ENCODE data around the gene DUSP15. TPM values are rescaled to one million over a fixed set of nuclear protein-coding genes. Genes with fewer than 3 reads are reported as not detected.

DUSP15 gene
- total and polyA plus RNA-seq, 4 donors = 7.8 to 31.0 (median 20.4) TPM

- Histone ChIP-seq H3K9me3 (ENCODE audit: control insufficient read depth, insufficient read depth, low read length) (no peaks in the 10 kb centered on the region), H3K27ac (ENCODE audit: low read depth, low read length) (peak overlapping the region; percentile 58), H3K36me3 (ENCODE audit: control insufficient read depth, insufficient read depth, low read length) (no peaks in the 10 kb centered on the region), H3K4me1 (ENCODE audit: control insufficient read depth, insufficient read depth, low read length) (peaks cover 48% of the 10 kb centered on the region), H3K27me3 (ENCODE audit: control insufficient read depth, insufficient read depth, low read length) (no peaks in the 10 kb centered on the region), H3K4me3 (ENCODE audit: low read depth, low read length) (no peak overlapping the region)
- peak in 1 of 6 donors; percentile 56 for DNase-seq (ENCODE audit: low read depth in 4 of 6, low spot score in 6 of 6)
- 46% methylated on average over 9 of the region's 12 CpGs for WGBS (ENCODE audit: insufficient coverage)
Observed at GRCh38 chr20:31842471-31843157, 27.7 kb downstream of the DUSP15 start.

- 61% methylated on average over 6 of the region's 8 CpGs for WGBS (ENCODE audit: insufficient coverage)
- Histone ChIP-seq H3K27ac (ENCODE audit: low read depth, low read length) (peak overlapping the region; percentile 58), H3K36me3 (ENCODE audit: control insufficient read depth, insufficient read depth, low read length) (no peaks in the 10 kb centered on the region), H3K9me3 (ENCODE audit: control insufficient read depth, insufficient read depth, low read length) (no peaks in the 10 kb centered on the region), H3K4me1 (ENCODE audit: control insufficient read depth, insufficient read depth, low read length) (peaks cover 54% of the 10 kb centered on the region), H3K27me3 (ENCODE audit: control insufficient read depth, insufficient read depth, low read length) (no peaks in the 10 kb centered on the region), H3K4me3 (ENCODE audit: low read depth, low read length) (no peak overlapping the region)
- peak in 1 of 6 donors; percentile 39 for DNase-seq (ENCODE audit: low read depth in 4 of 6, low spot score in 6 of 6)
Observed at GRCh38 chr20:31841928-31842327, 28.4 kb downstream of the DUSP15 start.

GRCh38 chr20:31840906-31841816, 29.2 kb downstream of the DUSP15 start:
- peaks cover 62% of the 10 kb centered on the region for H3K4me1 ChIP-seq (ENCODE audit: control insufficient read depth, insufficient read depth, low read length)
- no peak overlapping the region for H3K4me3 ChIP-seq (ENCODE audit: low read depth, low read length)
- 64% methylated on average over 12 of the region's 15 CpGs for WGBS (ENCODE audit: insufficient coverage)
- no peak for DNase-seq (ENCODE audit: low read depth in 4 of 6, low spot score in 6 of 6)
- H3K27ac ChIP-seq (ENCODE audit: low read depth, low read length) = peak overlapping the region; percentile 58
- no peaks in the 10 kb centered on the region for H3K36me3 ChIP-seq (ENCODE audit: control insufficient read depth, insufficient read depth, low read length)
- no peaks in the 10 kb centered on the region for H3K9me3 ChIP-seq (ENCODE audit: control insufficient read depth, insufficient read depth, low read length)
- H3K27me3 ChIP-seq (ENCODE audit: control insufficient read depth, insufficient read depth, low read length) = no peaks in the 10 kb centered on the region

DNA sequence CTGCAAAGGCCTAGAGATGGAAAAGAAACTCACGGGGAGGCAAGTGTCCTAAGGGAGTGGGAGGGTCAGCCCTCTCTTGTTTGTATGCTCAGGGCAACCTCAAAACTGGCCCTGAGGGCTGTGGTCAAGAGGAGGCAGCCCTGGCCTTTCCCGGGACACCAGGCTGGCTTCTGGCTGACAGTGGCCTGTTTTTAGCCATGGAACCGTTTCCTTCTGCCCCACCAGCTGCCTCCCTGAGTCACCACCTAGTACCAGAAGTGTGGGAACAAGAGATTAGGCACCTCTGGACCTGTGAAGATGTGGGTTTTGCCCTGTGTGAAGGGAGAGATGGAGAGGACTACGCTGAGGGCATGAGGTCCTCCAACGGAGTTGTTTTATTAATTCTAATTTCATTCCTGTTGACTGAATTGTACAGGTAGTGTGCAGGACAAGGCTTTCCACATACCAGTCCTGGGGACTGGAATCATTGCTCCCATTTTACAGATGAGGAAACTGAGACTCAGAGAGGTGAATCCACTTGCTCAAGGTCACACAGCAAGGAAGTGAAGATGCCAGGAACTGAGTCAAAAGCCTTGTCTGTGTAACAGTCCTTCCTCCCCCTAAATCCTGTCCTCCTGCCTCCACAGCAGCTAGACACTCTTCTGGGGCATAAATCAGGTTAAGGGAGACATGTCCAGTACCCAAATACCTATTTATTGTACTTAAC, 30.4 kb downstream of the DUSP15 start:
- H3K4me3 ChIP-seq (ENCODE audit: low read depth, low read length) = no peak overlapping the region
- H3K27me3 ChIP-seq (ENCODE audit: control insufficient read depth, insufficient read depth, low read length) = no peaks in the 10 kb centered on the region
- no peak overlapping the region for H3K27ac ChIP-seq (ENCODE audit: low read depth, low read length)
- no peaks in the 10 kb centered on the region for H3K9me3 ChIP-seq (ENCODE audit: control insufficient read depth, insufficient read depth, low read length)
- H3K36me3 ChIP-seq (ENCODE audit: control insufficient read depth, insufficient read depth, low read length) = no peaks in the 10 kb centered on the region
- peaks cover 66% of the 10 kb centered on the region for H3K4me1 ChIP-seq (ENCODE audit: control insufficient read depth, insufficient read depth, low read length)
- no peak for DNase-seq (ENCODE audit: low read depth in 4 of 6, low spot score in 6 of 6)
- 90% methylated on average over 4 of the region's 5 CpGs for WGBS (ENCODE audit: insufficient coverage)

DNA sequence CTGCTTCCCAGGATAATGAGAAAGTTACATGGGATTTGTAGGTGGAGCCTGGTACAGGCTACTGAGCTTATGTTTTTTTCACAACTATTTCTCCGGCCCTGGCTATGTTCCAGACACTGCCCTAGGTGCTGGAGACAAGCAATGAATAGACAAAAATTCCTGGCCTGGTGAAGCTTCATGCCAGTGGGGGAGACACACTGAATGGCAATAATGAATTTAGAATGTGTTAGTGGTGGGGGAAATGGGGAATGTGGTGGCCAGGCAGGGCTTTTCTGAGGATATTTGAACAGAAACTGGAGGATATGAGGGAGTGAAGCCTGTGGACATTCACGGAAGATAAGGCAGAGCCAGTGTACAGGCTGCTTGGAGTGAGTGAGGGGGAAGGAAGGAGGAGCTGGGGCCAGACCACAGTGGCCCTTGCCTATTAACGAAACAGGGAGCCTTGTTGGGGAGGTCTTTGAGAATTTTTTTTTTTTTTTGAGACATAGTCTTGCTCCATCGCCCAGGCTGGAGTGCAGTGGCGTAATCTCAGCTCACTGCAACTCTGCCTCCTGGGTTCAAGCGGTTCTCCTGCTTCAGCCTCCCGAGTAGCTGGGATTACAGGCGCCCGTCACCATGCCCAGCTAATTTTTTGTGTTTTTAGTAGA, 31.6 kb downstream of the DUSP15 start:
- 63% methylated on average over 2 of the region's 9 CpGs for WGBS (ENCODE audit: insufficient coverage)
- no peaks in the 10 kb centered on the region for H3K27me3 ChIP-seq (ENCODE audit: control insufficient read depth, insufficient read depth, low read length)
- peaks cover 71% of the 10 kb centered on the region for H3K4me1 ChIP-seq (ENCODE audit: control insufficient read depth, insufficient read depth, low read length)
- no peak for DNase-seq (ENCODE audit: low read depth in 4 of 6, low spot score in 6 of 6)
- no peaks in the 10 kb centered on the region for H3K36me3 ChIP-seq (ENCODE audit: control insufficient read depth, insufficient read depth, low read length)
- no peaks in the 10 kb centered on the region for H3K9me3 ChIP-seq (ENCODE audit: control insufficient read depth, insufficient read depth, low read length)
- no peak overlapping the region for H3K27ac ChIP-seq (ENCODE audit: low read depth, low read length)
- no peak overlapping the region for H3K4me3 ChIP-seq (ENCODE audit: low read depth, low read length)

- no peak overlapping the region for H3K27ac ChIP-seq (ENCODE audit: low read depth, low read length)
- no peaks in the 10 kb centered on the region for H3K27me3 ChIP-seq (ENCODE audit: control insufficient read depth, insufficient read depth, low read length)
- no peak for DNase-seq (ENCODE audit: low read depth in 4 of 6, low spot score in 6 of 6)
- H3K4me3 ChIP-seq (ENCODE audit: low read depth, low read length) = no peak overlapping the region
- peaks cover 71% of the 10 kb centered on the region for H3K4me1 ChIP-seq (ENCODE audit: control insufficient read depth, insufficient read depth, low read length)
- no peaks in the 10 kb centered on the region for H3K9me3 ChIP-seq (ENCODE audit: control insufficient read depth, insufficient read depth, low read length)
- WGBS (ENCODE audit: insufficient coverage) = 49% methylated on average over 2 of the region's 3 CpGs
- H3K36me3 ChIP-seq (ENCODE audit: control insufficient read depth, insufficient read depth, low read length) = no peaks in the 10 kb centered on the region
Observed at GRCh38 chr20:31837896-31838397, 32.4 kb downstream of the DUSP15 start.

GRCh38 chr20:31836853-31837608, 33.3 kb downstream of the DUSP15 start:
- Histone ChIP-seq H3K9me3 (ENCODE audit: control insufficient read depth, insufficient read depth, low read length) (no peaks in the 10 kb centered on the region), H3K27me3 (ENCODE audit: control insufficient read depth, insufficient read depth, low read length) (no peaks in the 10 kb centered on the region), H3K27ac (ENCODE audit: low read depth, low read length) (peak overlapping the region; percentile 33), H3K4me3 (ENCODE audit: low read depth, low read length) (no peak overlapping the region), H3K4me1 (ENCODE audit: control insufficient read depth, insufficient read depth, low read length) (peaks cover 64% of the 10 kb centered on the region), H3K36me3 (ENCODE audit: control insufficient read depth, insufficient read depth, low read length) (no peaks in the 10 kb centered on the region)
- no peak for DNase-seq (ENCODE audit: low read depth in 4 of 6, low spot score in 6 of 6)
- 50% methylated on average over 5 of the region's 5 CpGs for WGBS (ENCODE audit: insufficient coverage)

DNA sequence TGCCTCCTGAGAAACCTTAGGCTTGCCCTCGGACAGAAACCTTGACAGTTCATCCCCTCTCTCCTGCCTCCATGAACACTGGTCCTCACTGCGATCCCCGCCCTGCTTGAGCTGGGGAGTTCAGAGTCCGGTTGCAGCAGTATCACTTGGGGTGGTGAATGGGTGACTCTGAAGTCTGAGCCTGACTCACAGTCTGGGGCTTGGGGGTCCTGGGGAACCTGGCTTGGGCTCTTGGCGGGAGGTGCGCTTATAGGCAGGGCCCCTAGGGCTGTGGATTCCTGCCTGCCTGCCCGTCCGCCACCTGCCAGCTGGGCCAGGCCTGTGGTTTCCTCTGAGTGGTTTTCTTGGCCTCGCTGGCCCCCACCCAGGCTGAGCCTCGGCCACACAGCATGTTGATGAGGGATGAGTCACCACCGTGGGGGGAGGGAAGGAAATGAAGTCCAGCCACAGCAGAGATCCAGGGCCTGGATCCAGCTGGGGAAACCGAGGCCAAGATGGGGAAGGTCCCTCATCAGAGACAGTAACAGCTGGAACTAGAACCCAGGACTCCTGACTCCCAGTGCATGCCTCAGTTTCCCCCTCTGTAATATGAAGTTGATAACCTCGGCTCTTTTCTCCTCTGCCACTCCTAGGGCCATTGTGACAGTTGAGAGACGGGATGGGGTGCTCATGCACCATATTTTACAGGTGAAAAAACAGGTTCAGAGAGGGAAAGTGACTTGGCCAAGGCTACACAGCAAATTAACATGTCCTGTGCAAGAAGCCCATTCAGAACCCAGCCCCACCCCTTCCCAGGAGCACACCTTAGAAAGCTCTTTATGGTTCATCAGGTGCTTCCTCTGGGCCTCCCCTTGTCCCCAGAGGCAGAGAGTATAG, 34.1 kb downstream of the DUSP15 start:
- no peaks in the 10 kb centered on the region for H3K36me3 ChIP-seq (ENCODE audit: control insufficient read depth, insufficient read depth, low read length)
- no peaks in the 10 kb centered on the region for H3K9me3 ChIP-seq (ENCODE audit: control insufficient read depth, insufficient read depth, low read length)
- H3K4me3 ChIP-seq (ENCODE audit: low read depth, low read length) = no peak overlapping the region
- DNase-seq (ENCODE audit: low read depth in 4 of 6, low spot score in 6 of 6) = peak in 1 of 6 donors; percentile 56
- peaks cover 57% of the 10 kb centered on the region for H3K4me1 ChIP-seq (ENCODE audit: control insufficient read depth, insufficient read depth, low read length)
- H3K27ac ChIP-seq (ENCODE audit: low read depth, low read length) = peak overlapping the region; percentile 33
- 43% methylated on average over 8 of the region's 14 CpGs for WGBS (ENCODE audit: insufficient coverage)
- H3K27me3 ChIP-seq (ENCODE audit: control insufficient read depth, insufficient read depth, low read length) = no peaks in the 10 kb centered on the region
